NT2/D1 (cell line): ENCODE measurements around the gene HOXA5.

Experiments
- SUZ12 ChIP-seq: IDR thresholded peaks from 2 replicates; pipeline ENCODE4 v1.6.1; 2011; ENCODE audit not compliant: insufficient read length, insufficient read depth; ENCODE audit errors: extremely low read depth
- YY1 ChIP-seq: IDR thresholded peaks from 2 replicates; pipeline ENCODE4 v1.6.1; 2011; ENCODE audit not compliant: insufficient read length, insufficient read depth
- ZNF274 ChIP-seq: IDR thresholded peaks from 2 replicates; pipeline ENCODE4 v1.6.1; 2011; ENCODE audit warnings: mild to moderate bottlenecking, low read depth, low read length

DNA sequence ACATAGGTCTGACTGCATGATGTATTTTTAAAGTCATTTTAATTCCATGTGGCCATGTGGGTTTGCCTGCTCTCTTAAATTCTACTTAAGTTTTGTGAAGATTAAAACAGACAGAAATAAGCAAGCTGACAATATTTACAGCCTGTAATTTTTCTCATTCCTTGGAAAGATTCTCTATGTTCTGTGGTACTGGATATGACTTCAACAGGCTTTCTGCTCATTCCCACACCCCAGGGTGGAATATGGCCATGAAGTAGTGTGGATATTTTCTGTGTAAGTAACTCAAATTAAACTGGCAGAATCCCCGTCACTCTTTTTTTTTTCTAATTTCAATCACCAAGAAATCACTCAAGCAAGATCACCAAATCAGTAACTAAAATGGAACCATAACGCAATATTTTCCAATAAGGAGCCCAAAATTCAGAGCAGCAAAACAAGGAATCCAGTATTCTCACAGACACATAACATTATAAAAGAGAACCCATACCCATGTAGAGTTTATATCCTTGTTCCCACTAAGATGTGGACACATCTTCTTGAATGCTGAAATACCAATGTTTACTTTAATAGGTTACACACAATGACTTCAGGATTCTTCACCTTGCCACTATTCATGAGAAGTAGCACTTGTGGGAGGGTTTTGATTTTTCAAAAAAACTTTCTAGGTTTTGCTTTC lies 5.7 kb downstream of the HOXA5 start:
- no peak for TF ChIP-seq YY1
- no peak for TF ChIP-seq ZNF274
- TF ChIP-seq SUZ12, result no peak
